ENCODE measurements around the gene SLC22A12. TPM values are rescaled to one million over a fixed set of nuclear protein-coding genes. Genes with fewer than 3 reads are reported as not detected.

The SLC22A12 gene
- total RNA-seq, 1 donor from 2014 or later = not detected

GRCh38 chr11:64597671-64598101 is 6.7 kb downstream of the SLC22A12 start:
- Mint-ChIP-seq H3K4me3 (no peak overlapping the region), H3K4me1 (peaks cover 6% of the 10 kb centered on the region), H3K27me3 (ENCODE audit: low read depth) (no peaks in the 10 kb centered on the region), H3K27ac (ENCODE audit: unreplicated experiment) (peak overlapping the region; percentile 83), H3K9me3 (peaks cover 4% of the 10 kb centered on the region), H3K36me3 (ENCODE audit: low read depth) (peaks cover 2% of the 10 kb centered on the region)
- TF ChIP-seq, protein P1, sequence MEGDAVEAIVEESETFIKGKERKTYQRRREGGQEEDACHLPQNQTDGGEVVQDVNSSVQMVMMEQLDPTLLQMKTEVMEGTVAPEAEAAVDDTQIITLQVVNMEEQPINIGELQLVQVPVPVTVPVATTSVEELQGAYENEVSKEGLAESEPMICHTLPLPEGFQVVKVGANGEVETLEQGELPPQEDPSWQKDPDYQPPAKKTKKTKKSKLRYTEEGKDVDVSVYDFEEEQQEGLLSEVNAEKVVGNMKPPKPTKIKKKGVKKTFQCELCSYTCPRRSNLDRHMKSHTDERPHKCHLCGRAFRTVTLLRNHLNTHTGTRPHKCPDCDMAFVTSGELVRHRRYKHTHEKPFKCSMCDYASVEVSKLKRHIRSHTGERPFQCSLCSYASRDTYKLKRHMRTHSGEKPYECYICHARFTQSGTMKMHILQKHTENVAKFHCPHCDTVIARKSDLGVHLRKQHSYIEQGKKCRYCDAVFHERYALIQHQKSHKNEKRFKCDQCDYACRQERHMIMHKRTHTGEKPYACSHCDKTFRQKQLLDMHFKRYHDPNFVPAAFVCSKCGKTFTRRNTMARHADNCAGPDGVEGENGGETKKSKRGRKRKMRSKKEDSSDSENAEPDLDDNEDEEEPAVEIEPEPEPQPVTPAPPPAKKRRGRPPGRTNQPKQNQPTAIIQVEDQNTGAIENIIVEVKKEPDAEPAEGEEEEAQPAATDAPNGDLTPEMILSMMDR (conservative IDR thresholded peaks at IDR 0.05) = no peak
- no peak for DNase-seq (ENCODE audit: low read depth, low spot score)

DNA sequence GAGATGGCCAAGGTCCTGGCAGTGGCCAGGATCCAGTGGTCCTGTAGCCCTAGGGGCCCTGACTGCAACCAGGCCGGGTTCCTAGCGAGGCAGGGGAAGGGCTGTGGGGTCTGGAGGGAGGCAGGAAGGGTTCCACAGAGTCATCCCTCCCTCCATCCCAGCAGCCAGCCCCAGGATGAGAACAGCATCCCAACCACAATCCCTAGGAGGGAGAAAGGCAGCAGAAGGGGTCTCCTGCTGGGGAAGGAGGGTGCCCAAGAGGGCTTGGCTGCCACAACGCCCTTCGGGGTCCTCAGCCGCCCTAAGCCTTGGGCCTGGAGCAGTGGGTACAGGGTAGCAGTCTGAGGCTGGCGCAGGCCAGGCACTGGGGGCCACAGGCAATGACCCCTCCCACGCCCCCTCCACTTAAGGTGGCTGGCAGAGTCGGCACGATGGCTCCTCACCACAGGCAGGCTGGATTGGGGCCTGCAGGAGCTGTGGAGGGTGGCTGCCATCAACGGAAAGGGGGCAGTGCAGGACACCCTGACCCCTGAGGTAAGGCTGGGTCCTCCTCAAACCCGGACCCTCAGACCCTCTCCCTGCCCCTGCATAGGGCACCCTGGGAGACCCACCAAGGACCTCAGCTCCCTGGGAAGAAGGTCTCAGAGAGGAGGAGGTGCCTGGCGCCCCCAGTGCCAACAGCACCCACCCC is 7.2 kb downstream of the SLC22A12 start:
- no peak overlapping the region for H3K4me3 Mint-ChIP-seq
- TF ChIP-seq, protein P1 (conservative IDR thresholded peaks at IDR 0.05) = no peak
- no peak overlapping the region for H3K27ac Mint-ChIP-seq (ENCODE audit: unreplicated experiment)
- no peaks in the 10 kb centered on the region for H3K27me3 Mint-ChIP-seq (ENCODE audit: low read depth)
- H3K4me1 Mint-ChIP-seq = peaks cover 8% of the 10 kb centered on the region
- H3K9me3 Mint-ChIP-seq = peaks cover 4% of the 10 kb centered on the region
- DNase-seq (ENCODE audit: low read depth, low spot score) = no peak
- H3K36me3 Mint-ChIP-seq (ENCODE audit: low read depth) = peaks cover 2% of the 10 kb centered on the region

DNA sequence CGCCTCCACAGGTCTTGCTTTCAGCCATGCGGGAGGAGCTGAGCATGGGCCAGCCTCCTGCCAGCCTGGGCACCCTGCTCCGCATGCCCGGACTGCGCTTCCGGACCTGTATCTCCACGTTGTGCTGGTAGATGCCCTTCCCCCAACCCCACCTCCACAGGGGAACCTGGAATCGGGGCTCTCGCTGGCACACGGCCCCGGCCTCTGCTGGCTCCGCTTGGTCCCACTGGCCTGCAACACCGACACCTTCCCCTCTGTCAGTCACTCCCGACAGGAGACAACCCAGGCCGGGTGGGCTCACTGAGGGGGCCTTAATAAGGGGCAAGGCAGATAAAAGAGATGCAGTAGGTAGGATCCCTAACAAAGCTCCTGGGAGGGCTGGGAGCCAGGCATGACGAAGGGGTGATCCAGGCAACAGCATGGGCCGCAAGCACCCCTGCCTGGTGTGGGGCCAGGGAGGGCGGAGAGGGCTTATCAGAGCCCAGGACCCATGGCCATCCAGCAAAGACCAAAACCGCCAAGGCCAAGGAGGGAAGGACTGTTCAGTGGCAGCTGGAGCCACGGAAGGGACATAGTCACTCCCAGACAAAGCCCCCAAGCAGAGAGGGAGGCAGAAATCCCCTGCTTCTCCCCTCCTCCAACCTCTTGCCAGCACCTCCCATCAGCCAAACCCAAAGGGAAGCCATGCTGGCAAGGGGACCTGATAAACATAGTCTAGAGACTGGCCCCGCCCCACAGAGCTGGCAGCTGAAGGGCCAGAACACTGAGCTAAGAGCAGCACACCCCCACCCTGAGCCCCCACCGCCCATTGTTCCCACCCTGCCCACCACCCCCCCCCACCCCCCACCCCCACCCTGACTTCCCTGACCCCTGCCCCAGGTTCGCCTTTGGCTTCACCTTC is 8.0 kb downstream of the SLC22A12 start:
- H3K9me3 Mint-ChIP-seq = peaks cover 4% of the 10 kb centered on the region
- H3K4me3 Mint-ChIP-seq = no peak overlapping the region
- H3K4me1 Mint-ChIP-seq = peaks cover 9% of the 10 kb centered on the region
- no peak overlapping the region for H3K27ac Mint-ChIP-seq (ENCODE audit: unreplicated experiment)
- H3K36me3 Mint-ChIP-seq (ENCODE audit: low read depth) = peaks cover 2% of the 10 kb centered on the region
- TF ChIP-seq, protein P1 (conservative IDR thresholded peaks at IDR 0.05) = no peak
- no peak for DNase-seq (ENCODE audit: low read depth, low spot score)
- no peaks in the 10 kb centered on the region for H3K27me3 Mint-ChIP-seq (ENCODE audit: low read depth)

DNA sequence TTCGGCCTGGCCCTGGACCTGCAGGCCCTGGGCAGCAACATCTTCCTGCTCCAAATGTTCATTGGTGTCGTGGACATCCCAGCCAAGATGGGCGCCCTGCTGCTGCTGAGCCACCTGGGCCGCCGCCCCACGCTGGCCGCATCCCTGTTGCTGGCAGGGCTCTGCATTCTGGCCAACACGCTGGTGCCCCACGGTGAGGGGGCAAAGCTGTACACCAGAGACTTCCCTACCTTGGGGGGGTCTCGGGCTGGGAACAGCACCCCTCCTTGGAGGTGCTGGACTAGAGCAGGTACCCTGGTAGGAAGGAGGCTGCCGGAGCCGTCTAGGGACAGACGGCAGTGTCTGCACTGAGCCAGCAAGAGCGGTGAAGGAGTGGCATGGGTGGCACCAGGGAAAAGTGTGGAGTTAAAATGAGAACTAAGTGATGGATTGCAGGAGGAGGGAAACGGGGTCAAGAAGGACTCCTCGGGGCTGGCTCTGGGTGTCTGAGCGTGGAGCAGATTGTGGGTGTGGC is 8.7 kb downstream of the SLC22A12 start:
- no peak overlapping the region for H3K27ac Mint-ChIP-seq (ENCODE audit: unreplicated experiment)

More for the DNA sequence above, 8.7 kb downstream of the SLC22A12 start:
- DNase-seq (ENCODE audit: low read depth, low spot score) = no peak
- H3K36me3 Mint-ChIP-seq (ENCODE audit: low read depth) = peaks cover 2% of the 10 kb centered on the region
- peaks cover 4% of the 10 kb centered on the region for H3K9me3 Mint-ChIP-seq
- no peaks in the 10 kb centered on the region for H3K27me3 Mint-ChIP-seq (ENCODE audit: low read depth)
- H3K4me3 Mint-ChIP-seq = no peak overlapping the region
- H3K4me1 Mint-ChIP-seq = peaks cover 14% of the 10 kb centered on the region
- TF ChIP-seq, protein P1 (conservative IDR thresholded peaks at IDR 0.05) = no peak
